Erythroblast (primary cell): ENCODE data around the gene ST8SIA6.

ENCODE experiments used
- GATA1 ChIP-seq: IDR thresholded peaks from 2 replicates; pipeline ENCODE4 v1.6.1; 2011; ENCODE audit warnings: low read depth, mild to moderate bottlenecking, control low read depth, low read length, moderate library complexity
- POLR2A ChIP-seq: IDR thresholded peaks from 2 replicates; pipeline ENCODE4 v1.6.1; 2011; ENCODE audit warnings: mild to moderate bottlenecking, low read length

GRCh38 chr10:17356820-17357219 is 97.6 kb downstream of the ST8SIA6 start:
- TF ChIP-seq POLR2A: no peak
- no peak for TF ChIP-seq GATA1
